IMR-90 (cell line): Measurements from ENCODE around the gene ADGRD1. TPM values are rescaled to one million over a fixed set of nuclear protein-coding genes. Genes with fewer than 3 reads are reported as not detected.

Experiments used
- ATAC-seq: fragments of 200-7000 bp; cut with Tn5 transposase; 2 replicates; pipeline ENCODE4 v1.9.1; 2020; ENCODE audit warnings: low read depth, mild to moderate bottlenecking, moderate library complexity
- BruUV-seq: library from RNA; stranded (reverse); fragments of 400-500 nt; replicated peaks from 2 replicates; lab custom pipeline; 2021; lab: Mats Ljungman, UMichigan
- CTCF ChIA-PET: fragments of 300-600 bp; formaldehyde crosslinking; extraction: SDS; loops from one replicate; lab custom pipeline; 2021; ENCODE audit warnings: antibody characterized with exemption; lab: Yijun Ruan, JAX
- POLR2A ChIA-PET: fragments of 300-600 bp; sonication (Branson Sonifier 250); formaldehyde crosslinking; loops from one replicate; lab custom pipeline; 2022; ENCODE audit warnings: antibody characterized with exemption; ENCODE audit not compliant: unreplicated experiment; lab: Charles Lee
- DNase-seq: peaks from one replicate; pipeline ENCODE4 v3.0.0; 2013
- H2AFZ ChIP-seq: replicated peaks from 2 replicates; pipeline ENCODE3; 2013; ENCODE audit warnings: low read length, mild to moderate bottlenecking; ENCODE audit not compliant: poor library complexity
- H2AK5ac ChIP-seq: 2 replicates; pipeline ENCODE4 v1.6.1; 2013; ENCODE audit warnings: low read depth, low read length, inconsistent platforms
- H2AK9ac ChIP-seq: replicated peaks from 2 replicates; pipeline ENCODE3; 2013; ENCODE audit warnings: mild to moderate bottlenecking, low read depth, low read length, moderate library complexity; ENCODE audit not compliant: poor library complexity
- H2BK120ac ChIP-seq: 2 replicates; pipeline ENCODE4 v1.6.1; 2013; ENCODE audit warnings: low read depth, low read length, inconsistent platforms
- H2BK15ac ChIP-seq: 3 replicates; pipeline ENCODE4 v1.6.1; 2013; ENCODE audit warnings: low read depth, low read length, inconsistent platforms
- H2BK20ac ChIP-seq: 2 replicates; pipeline ENCODE4 v1.6.1; 2013; ENCODE audit warnings: low read depth, mild to moderate bottlenecking, inconsistent platforms, low read length, moderate library complexity
- H2BK5ac ChIP-seq: 2 replicates; pipeline ENCODE4 v1.6.1; 2013; ENCODE audit warnings: mild to moderate bottlenecking, low read depth, low read length, inconsistent platforms; ENCODE audit not compliant: poor library complexity, severe bottlenecking
- H3K14ac ChIP-seq: replicated peaks from 2 replicates; pipeline ENCODE4 v1.6.1; 2013; ENCODE audit warnings: low read depth, low read length, inconsistent platforms
- H3K18ac ChIP-seq: 2 replicates; pipeline ENCODE4 v1.6.1; 2013; ENCODE audit warnings: low read depth, low read length, control low read depth
- H3K23ac ChIP-seq: 2 replicates; pipeline ENCODE4 v1.6.1; 2013; ENCODE audit warnings: low read depth, low read length, inconsistent platforms
- H3K27ac ChIP-seq: 2 replicates; pipeline ENCODE4 v1.5.1; 2013; ENCODE audit warnings: mild to moderate bottlenecking, control low read depth, low read length; ENCODE audit not compliant: insufficient read depth
- H3K27me3 ChIP-seq: 2 replicates; pipeline ENCODE4 v1.6.1; 2013; ENCODE audit warnings: low read length; ENCODE audit not compliant: control insufficient read depth, insufficient read depth
- H3K36me3 ChIP-seq: 2 replicates; pipeline ENCODE4 v1.6.1; 2013; ENCODE audit warnings: low read length, mixed read lengths; ENCODE audit not compliant: control insufficient read depth, insufficient read depth
- H3K4ac ChIP-seq: 2 replicates; pipeline ENCODE4 v1.6.1; 2013; ENCODE audit warnings: low read depth, low read length, inconsistent platforms
- H3K4me1 ChIP-seq: 2 replicates; pipeline ENCODE4 v1.6.1; 2013; ENCODE audit warnings: low read length, mixed read lengths; ENCODE audit not compliant: control insufficient read depth, insufficient read depth
- H3K4me2 ChIP-seq: 2 replicates; pipeline ENCODE4 v1.6.1; 2013; ENCODE audit warnings: low read depth, mild to moderate bottlenecking, control low read depth, low read length, moderate library complexity
- H3K4me3 ChIP-seq: 2 replicates; pipeline ENCODE4 v1.5.1; 2013; ENCODE audit warnings: low read depth, mild to moderate bottlenecking, control low read depth, low read length, moderate library complexity; ENCODE audit not compliant: insufficient read depth
- H3K56ac ChIP-seq: 2 replicates; pipeline ENCODE4 v1.6.1; 2013; ENCODE audit warnings: low read length, inconsistent platforms; ENCODE audit not compliant: insufficient read depth; ENCODE audit errors: extremely low read depth
- H3K79me1 ChIP-seq, 2 experiments: 2 replicates each; pipeline ENCODE4 v1.6.1; 2013; ENCODE audit warnings: low read length in 2 of 2, inconsistent platforms in 1 of 2, low read depth in 1 of 2
- H3K9ac ChIP-seq: 2 replicates; pipeline ENCODE4 v1.6.1; 2013; ENCODE audit warnings: low read depth, low read length, control low read depth
- H3K9me1 ChIP-seq: 2 replicates; pipeline ENCODE4 v1.6.1; 2013; ENCODE audit warnings: low read length, inconsistent platforms; ENCODE audit not compliant: insufficient read depth
- H3K9me3 ChIP-seq: 2 replicates; pipeline ENCODE4 v1.6.1; 2013; ENCODE audit warnings: low read length; ENCODE audit not compliant: control insufficient read depth, insufficient read depth
- H4K20me1 ChIP-seq: 2 replicates; pipeline ENCODE4 v1.6.1; 2013; ENCODE audit warnings: low read length, inconsistent platforms; ENCODE audit not compliant: insufficient read depth
- H4K5ac ChIP-seq: 2 replicates; pipeline ENCODE4 v1.6.1; 2013; ENCODE audit warnings: mild to moderate bottlenecking, low read depth, low read length, control low read depth
- H4K8ac ChIP-seq, 2 experiments: 2 replicates each; pipeline ENCODE4 v1.6.1; 2013; ENCODE audit warnings: low read depth in 2 of 2, low read length in 2 of 2, control low read depth in 1 of 2, inconsistent platforms in 1 of 2
- H4K91ac ChIP-seq: 2 replicates; pipeline ENCODE4 v1.6.1; 2013; ENCODE audit warnings: low read depth, low read length, inconsistent platforms; ENCODE audit not compliant: insufficient read depth
- BHLHE40 ChIP-seq: fragments of 150-350 bp; IDR thresholded peaks from 2 replicates; pipeline ENCODE4 v1.6.1; 2016; ENCODE audit warnings: mild to moderate bottlenecking, low read depth, low read length
- CHD1 ChIP-seq: IDR thresholded peaks from 2 replicates; pipeline ENCODE4 v1.6.1; 2012; ENCODE audit warnings: low read depth, low read length, improper control_type of control experiment
- FOS ChIP-seq: fragments of 150-350 bp; IDR thresholded peaks from 2 replicates; pipeline ENCODE4 v1.6.1; 2016; ENCODE audit warnings: low read depth, low read length
- MAFK ChIP-seq: IDR thresholded peaks from 2 replicates; pipeline ENCODE4 v1.6.1; 2012; ENCODE audit warnings: low read depth, low read length, improper control_type of control experiment
- MAZ ChIP-seq: IDR thresholded peaks from 2 replicates; pipeline ENCODE4 v1.6.1; 2012; ENCODE audit warnings: low read depth, mild to moderate bottlenecking, low read length, improper control_type of control experiment, moderate library complexity, borderline replicate concordance
- MXI1 ChIP-seq: IDR thresholded peaks from 2 replicates; pipeline ENCODE4 v1.6.1; 2012; ENCODE audit warnings: low read depth, mild to moderate bottlenecking, low read length, moderate library complexity, borderline replicate concordance
- POLR2A ChIP-seq: IDR thresholded peaks from 2 replicates; pipeline ENCODE4 v1.6.1; 2012; ENCODE audit warnings: mild to moderate bottlenecking, low read depth, low read length
- RAD21 ChIP-seq: IDR thresholded peaks from 2 replicates; pipeline ENCODE4 v1.6.1; 2012; ENCODE audit warnings: low read length, improper control_type of control experiment
- RCOR1 ChIP-seq: IDR thresholded peaks from 2 replicates; pipeline ENCODE4 v1.6.1; 2012; ENCODE audit warnings: mild to moderate bottlenecking, low read length, improper control_type of control experiment; ENCODE audit not compliant: insufficient replicate concordance
- RFX5 ChIP-seq: IDR thresholded peaks from 2 replicates; pipeline ENCODE4 v1.8.0; 2012; ENCODE audit warnings: low read depth, mild to moderate bottlenecking, low read length, moderate library complexity
- SMC3 ChIP-seq: fragments of 150-350 bp; IDR thresholded peaks from 2 replicates; pipeline ENCODE4 v1.6.1; 2016; ENCODE audit warnings: low read depth, mild to moderate bottlenecking, antibody characterized with exemption, low read length, moderate library complexity
- WGBS, 2 experiments: methylation state at CpG; one replicate each; pipeline versions ENCODE4 v1.1.5 to v1.1.7; 2013; ENCODE audit warnings: missing lambda C conversion rate in 2 of 2; ENCODE audit not compliant: insufficient read length in 1 of 2; ENCODE audit errors: extremely low coverage in 2 of 2; 5-methylcytosine and 5-hydroxymethylcytosine counted together
- dilution Hi-C: fragments of 300-500 bp; cut with HindIII; formaldehyde crosslinking; loops from one replicate; pipeline ENCODE4 v1.14.3; 2018; ENCODE audit warnings: low sequenced_read_pairs; ENCODE audit not compliant: unreplicated experiment
- in situ Hi-C: fragments of 300-500 bp; cut with MboI; formaldehyde crosslinking; loops from 3 replicates; pipeline ENCODE4 v1.14.3; 2019; ENCODE audit warnings: low sequenced_read_pairs, inconsistent platforms, mixed read lengths
- intact Hi-C: fragments of 100-400 bp; cut with micrococcal nuclease; formaldehyde crosslinking; loops from 2 replicates; pipeline ENCODE4 v1.10.0; 2022
- polyA plus RNA-seq, 3 experiments: library from polyadenylated mRNA; depleted of rRNA; stranded (reverse); fragments of >200 nt; gene quantifications; 2 replicates each; pipeline ENCODE4 v1.2.3, GENCODE V29; 2012; ENCODE audit warnings: low replicate concordance in 1 of 3
- total RNA-seq: library from RNA; depleted of rRNA; stranded (reverse); fragments of >200 nt; gene quantifications from 2 replicates; pipeline ENCODE4 v1.2.3, GENCODE V29; 2012
- TF ChIP-seq, protein P1 (sequence below): fragments of 150-350 bp; IDR thresholded peaks from 2 replicates; pipeline ENCODE4 v1.6.1; 2017; ENCODE audit warnings: mild to moderate bottlenecking, antibody characterized with exemption, low read length, low read depth
- TF ChIP-seq, protein P2 (sequence below): conservative IDR thresholded peaks from 2 replicates; pipeline ENCODE4 v1.5.1; 2012; ENCODE audit warnings: mild to moderate bottlenecking, low read depth, low read length, improper control_type of control experiment

The ADGRD1 gene
- total and polyA plus RNA-seq, 2 of the 4 experiments (the other 2 are of a cell fraction) = not detected

GRCh38 chr12:130975116-130975515, 21.4 kb downstream of the ADGRD1 start:
- CTCF ChIA-PET = no interaction called here
- H3K4ac ChIP-seq = no peak overlapping the region

More at GRCh38 chr12:130975116-130975515, 21.4 kb downstream of the ADGRD1 start:
- POLR2A ChIA-PET = no interaction called here
- Histone ChIP-seq H3K9me3 (peaks cover 24% of the 10 kb centered on the region), H3K79me1 (no peaks in the 10 kb centered on the region), H3K4me3 (no peak overlapping the region), H3K56ac (no peak overlapping the region), H2AK9ac (no peak overlapping the region), H4K8ac (no peak overlapping the region), H3K36me3 (no peaks in the 10 kb centered on the region), H4K20me1 (no peaks in the 10 kb centered on the region), H2BK5ac (no peak overlapping the region), H2AK5ac (no peak overlapping the region), H3K4me2 (no peak overlapping the region), H4K91ac (no peak overlapping the region), H3K18ac (no peak overlapping the region), H4K5ac (no peak overlapping the region), H3K23ac (no peak overlapping the region), H3K4me1 (no peaks in the 10 kb centered on the region), H2BK120ac (no peak overlapping the region), H2BK15ac (no peak overlapping the region), H3K9ac (no peak overlapping the region), H3K14ac (no peak overlapping the region), H3K27me3 (no peaks in the 10 kb centered on the region), H2BK20ac (no peak overlapping the region), H3K27ac (no peak overlapping the region), H3K9me1 (no peaks in the 10 kb centered on the region), H2AFZ (no peak overlapping the region)
- 64% methylated on average over 5 of the region's 7 CpGs; no CpG with 5 or more reads in 1 of the 2 experiments for WGBS, 2 experiments
- BruUV-seq = no TSS peak
- no peak for DNase-seq
- TF ChIP-seq SMC3 = no peak
- TF ChIP-seq POLR2A = no peak
- no peak for TF ChIP-seq MXI1
- TF ChIP-seq, protein P1, sequence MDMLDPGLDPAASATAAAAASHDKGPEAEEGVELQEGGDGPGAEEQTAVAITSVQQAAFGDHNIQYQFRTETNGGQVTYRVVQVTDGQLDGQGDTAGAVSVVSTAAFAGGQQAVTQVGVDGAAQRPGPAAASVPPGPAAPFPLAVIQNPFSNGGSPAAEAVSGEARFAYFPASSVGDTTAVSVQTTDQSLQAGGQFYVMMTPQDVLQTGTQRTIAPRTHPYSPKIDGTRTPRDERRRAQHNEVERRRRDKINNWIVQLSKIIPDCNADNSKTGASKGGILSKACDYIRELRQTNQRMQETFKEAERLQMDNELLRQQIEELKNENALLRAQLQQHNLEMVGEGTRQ = no peak
- TF ChIP-seq MAZ = no peak
- TF ChIP-seq FOS = no peak
- TF ChIP-seq RFX5 = no peak
- no peak for TF ChIP-seq CHD1
- TF ChIP-seq MAFK = no peak
- TF ChIP-seq RCOR1 = no peak
- no peak for TF ChIP-seq BHLHE40
- TF ChIP-seq, protein P2, sequence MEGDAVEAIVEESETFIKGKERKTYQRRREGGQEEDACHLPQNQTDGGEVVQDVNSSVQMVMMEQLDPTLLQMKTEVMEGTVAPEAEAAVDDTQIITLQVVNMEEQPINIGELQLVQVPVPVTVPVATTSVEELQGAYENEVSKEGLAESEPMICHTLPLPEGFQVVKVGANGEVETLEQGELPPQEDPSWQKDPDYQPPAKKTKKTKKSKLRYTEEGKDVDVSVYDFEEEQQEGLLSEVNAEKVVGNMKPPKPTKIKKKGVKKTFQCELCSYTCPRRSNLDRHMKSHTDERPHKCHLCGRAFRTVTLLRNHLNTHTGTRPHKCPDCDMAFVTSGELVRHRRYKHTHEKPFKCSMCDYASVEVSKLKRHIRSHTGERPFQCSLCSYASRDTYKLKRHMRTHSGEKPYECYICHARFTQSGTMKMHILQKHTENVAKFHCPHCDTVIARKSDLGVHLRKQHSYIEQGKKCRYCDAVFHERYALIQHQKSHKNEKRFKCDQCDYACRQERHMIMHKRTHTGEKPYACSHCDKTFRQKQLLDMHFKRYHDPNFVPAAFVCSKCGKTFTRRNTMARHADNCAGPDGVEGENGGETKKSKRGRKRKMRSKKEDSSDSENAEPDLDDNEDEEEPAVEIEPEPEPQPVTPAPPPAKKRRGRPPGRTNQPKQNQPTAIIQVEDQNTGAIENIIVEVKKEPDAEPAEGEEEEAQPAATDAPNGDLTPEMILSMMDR = no peak
- no peak for TF ChIP-seq RAD21
- dilution Hi-C loops = no loop called here
- intact Hi-C loops = no loop called here
- no peak for ATAC-seq
- in situ Hi-C loops = no loop called here
